ENCODE results near the gene SYNDIG1. TPM values are rescaled to one million over a fixed set of nuclear protein-coding genes. Genes with fewer than 3 reads are reported as not detected.

SYNDIG1 gene
- total RNA-seq, 1 experiment from 2014 or later, result 5.4 TPM

DNA sequence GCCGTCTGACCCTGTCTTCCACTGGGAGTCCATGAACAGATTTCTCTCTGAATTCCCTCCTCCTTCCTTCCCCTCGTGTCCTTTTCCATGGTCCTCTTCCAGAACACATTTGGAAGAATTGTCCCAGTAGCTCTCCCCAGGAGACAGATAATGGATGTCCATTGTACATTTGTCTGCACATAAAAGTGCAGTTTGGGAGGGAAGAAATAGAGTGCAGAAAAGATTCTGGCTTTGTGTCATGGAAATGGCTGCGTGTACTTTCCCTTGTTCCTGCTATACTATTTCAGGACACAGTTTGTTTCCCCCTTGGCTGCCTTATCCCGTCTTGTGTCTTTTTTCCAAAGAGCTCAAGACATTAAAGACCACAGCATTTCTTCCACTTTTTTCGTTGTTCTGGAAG lies 127.6 kb downstream of the SYNDIG1 start:
- Histone ChIP-seq H4K91ac (ENCODE audit: insufficient read length, low read depth, low read length) (no peak overlapping the region), H2BK20ac (ENCODE audit: low read depth, low read length, poor library complexity, severe bottlenecking) (no peak overlapping the region), H2BK120ac (ENCODE audit: low read depth, low read length, poor library complexity, severe bottlenecking) (no peak overlapping the region), H3K14ac (ENCODE audit: insufficient read depth, low read length) (no peak overlapping the region), H2BK15ac (ENCODE audit: low read depth, low read length) (no peak overlapping the region), H3K4ac (ENCODE audit: low read depth, low read length) (no peak overlapping the region), H3T11ph (ENCODE audit: low read length) (no peak overlapping the region), H3K79me2 (ENCODE audit: insufficient read depth, low read length) (no peaks in the 10 kb centered on the region), H4K20me1 (ENCODE audit: control insufficient read depth, insufficient read depth, insufficient read length) (no peaks in the 10 kb centered on the region), H3K23ac (ENCODE audit: insufficient read length, low read depth, low read length) (no peak overlapping the region), H3K27me3 (ENCODE audit: insufficient read depth, low read length) (no peaks in the 10 kb centered on the region), H3K23me2 (ENCODE audit: insufficient read length, low read depth, low read length, poor library complexity, severe bottlenecking) (no peaks in the 10 kb centered on the region), H2BK12ac (ENCODE audit: insufficient read length, low read depth, low read length) (no peak overlapping the region), H4K8ac (replicated peaks; ENCODE audit: insufficient read length, low read depth, low read length) (no peak overlapping the region), H2AK5ac (ENCODE audit: insufficient read length, low read length) (no peak overlapping the region), H3K9me3 (ENCODE audit: control insufficient read depth, low read depth, low read length) (no peaks in the 10 kb centered on the region), H3K9ac (ENCODE audit: extremely low read depth, insufficient read length, low read length) (no peak overlapping the region), H3K27ac (ENCODE audit: insufficient read length, low read depth, low read length) (no peak overlapping the region), H3K56ac (ENCODE audit: insufficient read length, low read depth, low read length) (no peak overlapping the region), H3K18ac (ENCODE audit: insufficient read length, low read depth, low read length) (no peak overlapping the region), H2BK5ac (ENCODE audit: insufficient read length, low read length) (no peak overlapping the region), H3K79me1 (ENCODE audit: insufficient read depth, low read depth, low read length, poor library complexity, severe bottlenecking) (no peaks in the 10 kb centered on the region), H2AFZ (ENCODE audit: low read length) (no peak overlapping the region), H4K5ac (ENCODE audit: insufficient read length, low read depth, low read length) (no peak overlapping the region), H3K4me1 (ENCODE audit: insufficient read depth, low read length) (no peaks in the 10 kb centered on the region), H3K4me2 (ENCODE audit: insufficient read depth, insufficient read length, low read length) (no peak overlapping the region)
- Mint-ChIP-seq H3K4me1 (no peaks in the 10 kb centered on the region), H3K27me3 (ENCODE audit: low read depth) (no peaks in the 10 kb centered on the region; the same call in 1 of the 2 replicates), H3K4me3 (no peak overlapping the region), H3K27ac (peak overlapping the region in 1 of 3 experiments; percentile 44; a peak in 1 of 7 replicates), H3K36me3 (ENCODE audit: insufficient read depth in 1 of 3, low read depth in 3 of 3) (peaks cover 0 to 4% (median 2%) of the 10 kb centered on the region in 3 experiments; a peak in 3 of 7 replicates), H3K9me3 (peaks cover 11 to 17% of the 10 kb centered on the region in 2 experiments; a peak in 4 of 5 replicates)
- DNase-seq, result no peak
- TF ChIP-seq, protein P1, sequence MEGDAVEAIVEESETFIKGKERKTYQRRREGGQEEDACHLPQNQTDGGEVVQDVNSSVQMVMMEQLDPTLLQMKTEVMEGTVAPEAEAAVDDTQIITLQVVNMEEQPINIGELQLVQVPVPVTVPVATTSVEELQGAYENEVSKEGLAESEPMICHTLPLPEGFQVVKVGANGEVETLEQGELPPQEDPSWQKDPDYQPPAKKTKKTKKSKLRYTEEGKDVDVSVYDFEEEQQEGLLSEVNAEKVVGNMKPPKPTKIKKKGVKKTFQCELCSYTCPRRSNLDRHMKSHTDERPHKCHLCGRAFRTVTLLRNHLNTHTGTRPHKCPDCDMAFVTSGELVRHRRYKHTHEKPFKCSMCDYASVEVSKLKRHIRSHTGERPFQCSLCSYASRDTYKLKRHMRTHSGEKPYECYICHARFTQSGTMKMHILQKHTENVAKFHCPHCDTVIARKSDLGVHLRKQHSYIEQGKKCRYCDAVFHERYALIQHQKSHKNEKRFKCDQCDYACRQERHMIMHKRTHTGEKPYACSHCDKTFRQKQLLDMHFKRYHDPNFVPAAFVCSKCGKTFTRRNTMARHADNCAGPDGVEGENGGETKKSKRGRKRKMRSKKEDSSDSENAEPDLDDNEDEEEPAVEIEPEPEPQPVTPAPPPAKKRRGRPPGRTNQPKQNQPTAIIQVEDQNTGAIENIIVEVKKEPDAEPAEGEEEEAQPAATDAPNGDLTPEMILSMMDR (conservative IDR thresholded peaks at IDR 0.05), result no peak
- WGBS (ENCODE audit: extremely low coverage, insufficient read length, low lambda C conversion rate), result no CpG with 5 or more reads among the region's 5 CpGs
